Ureter (tissue), 1 donor: ENCODE measurements around the gene SOX10. TPM values are rescaled to one million over a fixed set of nuclear protein-coding genes. Genes with fewer than 3 reads are reported as not detected.
"Not testable (repeated sequence)": the region's sequence is repeated elsewhere in the genome, so short reads cannot be mapped to it uniquely, and the experiment has no call there.

Experiments
- DNase-seq: peaks from one replicate; pipeline ENCODE4 v3.0.0-alpha.2; 2020; ENCODE audit warnings: low spot score
- total RNA-seq: library from RNA; stranded (reverse); gene quantifications from one replicate; pipeline ENCODE4 v1.2.4, GENCODE V29; 2023
- donor health status: DM: yes; HTN: yes; CAD: no.

Gene SOX10
- total RNA-seq, 1 donor from 2014 or later = 1.0 TPM

DNA sequence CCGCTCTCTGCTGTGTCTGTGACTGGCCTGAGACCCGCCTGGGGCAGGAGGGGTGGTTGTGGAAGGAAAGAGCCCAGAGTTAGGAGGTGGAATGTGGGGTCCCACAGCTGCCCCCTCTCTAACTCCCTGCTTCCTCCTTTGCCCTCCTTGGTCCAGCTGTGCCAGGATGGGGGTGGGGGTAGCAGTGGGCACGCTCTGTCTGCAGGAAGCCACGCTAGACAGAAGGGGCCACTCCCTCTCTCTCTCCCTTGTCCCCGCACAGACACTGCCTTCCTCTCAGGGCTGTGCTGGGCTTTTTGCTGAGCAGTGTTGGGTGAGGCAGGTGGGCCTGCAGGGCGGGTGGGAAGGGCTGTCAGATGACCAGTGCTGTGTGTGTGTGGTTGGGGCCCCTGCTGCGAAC, 2.0 kb upstream of the SOX10 start:
- DNase-seq = no peak

DNA sequence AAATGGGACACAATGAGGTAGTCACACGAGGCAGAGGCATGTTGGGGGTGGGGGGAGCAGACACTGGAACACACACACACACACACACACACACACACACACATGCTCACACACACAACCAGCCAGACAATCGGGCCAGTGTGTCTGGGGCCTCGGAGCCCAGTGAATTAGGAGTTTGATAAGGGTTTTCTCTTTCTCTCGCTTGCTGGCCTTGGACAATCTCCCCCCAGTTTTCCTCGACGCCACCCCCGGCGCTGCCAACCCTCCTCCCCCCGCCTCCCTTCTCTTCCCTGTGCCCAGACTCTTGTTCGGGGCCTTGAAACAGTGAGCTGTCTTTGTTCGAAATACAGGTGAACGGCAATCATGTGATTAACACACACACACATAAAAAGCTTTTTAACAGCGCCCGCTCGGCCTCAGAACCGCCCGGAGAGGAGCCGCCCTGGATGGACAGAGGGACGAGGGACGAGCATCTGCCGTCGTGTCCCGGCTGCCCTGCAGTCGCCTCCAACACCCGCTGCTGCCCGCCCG, 1.5 kb upstream of the SOX10 start:
- no peak for DNase-seq

DNA sequence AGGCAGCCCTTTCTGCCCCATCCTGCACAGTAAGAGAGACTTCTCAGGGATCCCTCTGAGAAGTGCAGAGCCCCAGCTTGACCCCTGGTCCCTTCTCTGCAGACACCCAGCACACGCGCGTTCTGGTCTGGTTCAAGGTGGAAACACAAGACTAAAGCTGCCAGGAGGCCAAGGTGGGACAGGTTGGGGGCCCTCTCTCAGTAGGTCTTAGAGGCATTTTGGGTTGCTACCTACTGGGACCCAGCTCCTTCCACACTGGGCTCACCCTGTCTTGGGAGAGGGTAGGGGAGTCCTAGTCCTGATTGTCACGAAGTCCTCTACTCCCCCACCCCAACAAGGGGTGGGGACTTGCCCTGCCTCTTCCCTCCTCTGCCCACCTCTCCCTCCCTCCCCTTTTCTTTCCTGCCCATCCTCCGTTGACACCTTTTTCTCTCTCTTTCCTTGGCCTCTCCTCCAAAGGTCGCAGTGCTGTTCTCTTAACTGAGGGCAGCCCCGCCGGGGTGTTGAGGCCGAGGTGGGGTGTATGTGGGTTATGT, 763 bp upstream of the SOX10 start:
- no peak for DNase-seq

DNA sequence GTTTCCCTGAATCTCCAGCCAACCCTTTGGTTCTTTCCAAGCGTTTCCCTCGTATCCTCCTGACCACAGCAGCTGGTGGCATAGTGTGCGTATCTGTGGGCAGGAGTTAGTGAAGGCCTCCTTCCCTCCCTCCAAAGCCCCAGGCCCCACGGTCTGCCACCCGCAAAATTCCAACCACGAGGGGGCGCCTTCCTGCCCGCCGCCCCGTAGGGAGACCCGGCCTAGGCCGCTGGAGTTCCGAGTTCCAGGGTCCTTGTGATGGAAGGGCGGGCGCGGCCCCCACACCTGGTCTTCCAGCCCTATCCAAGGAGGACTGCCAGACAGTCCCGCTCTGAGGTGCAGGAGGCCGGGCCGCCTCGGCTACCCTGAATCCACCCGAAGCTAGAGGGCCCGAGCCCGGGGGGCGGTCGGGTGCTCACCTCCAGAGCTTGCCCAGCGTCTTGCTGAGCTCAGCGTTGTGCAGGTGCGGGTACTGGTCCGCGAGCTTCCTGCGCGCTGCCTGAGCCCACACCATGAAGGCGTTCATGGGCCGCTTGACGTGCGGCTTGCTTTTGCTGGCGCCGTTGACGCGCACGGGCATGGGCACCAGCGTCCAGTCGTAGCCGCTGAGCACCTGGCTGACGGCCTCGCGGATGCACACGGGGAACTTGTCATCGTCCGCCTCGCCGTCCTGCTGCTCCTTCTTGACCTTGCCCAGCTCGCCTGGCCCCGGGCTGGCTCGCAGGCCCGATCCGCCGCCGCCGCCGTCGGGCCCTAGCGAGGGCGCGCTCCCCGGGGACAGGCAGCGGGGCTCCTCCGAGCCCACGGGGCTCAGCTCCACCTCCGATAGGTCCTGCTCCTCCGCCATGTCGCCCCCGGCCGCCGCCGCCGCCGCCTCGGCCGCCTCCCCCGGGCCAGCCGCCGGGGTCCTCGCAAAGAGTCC, 1.2 kb downstream of the SOX10 start:
- no peak for DNase-seq

DNA sequence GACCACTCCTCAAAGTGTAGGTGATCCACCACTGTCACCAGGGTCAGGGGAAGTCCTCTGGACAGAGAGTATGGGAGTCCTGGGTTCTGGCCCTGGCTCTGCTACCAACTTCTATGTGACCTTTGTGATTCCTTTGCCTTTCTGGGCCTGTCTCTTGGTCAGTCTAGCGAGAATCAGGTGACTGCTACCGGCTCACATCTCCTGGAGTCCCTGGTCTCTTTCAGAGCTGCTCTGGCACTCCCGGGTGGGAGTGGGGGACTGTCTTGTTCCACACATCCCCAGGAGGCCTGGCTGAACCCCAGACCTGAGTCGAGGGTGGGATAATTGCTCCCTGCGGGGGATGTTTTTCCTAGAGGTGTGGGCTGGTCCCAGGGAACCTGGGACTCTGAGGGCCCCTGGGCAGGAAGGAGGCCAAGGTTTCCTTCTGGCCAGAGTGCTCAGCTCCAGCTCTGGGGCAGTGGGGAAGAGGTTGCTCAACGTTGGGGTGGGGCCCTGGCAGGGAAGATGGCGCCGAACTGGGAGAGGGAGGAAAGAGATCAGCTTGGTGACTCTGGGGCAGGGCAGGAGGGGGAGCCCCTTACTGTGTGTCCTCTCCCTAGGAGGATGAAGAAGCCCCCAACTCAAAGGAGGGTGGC, 2.1 kb downstream of the SOX10 start:
- no peak for DNase-seq

DNA sequence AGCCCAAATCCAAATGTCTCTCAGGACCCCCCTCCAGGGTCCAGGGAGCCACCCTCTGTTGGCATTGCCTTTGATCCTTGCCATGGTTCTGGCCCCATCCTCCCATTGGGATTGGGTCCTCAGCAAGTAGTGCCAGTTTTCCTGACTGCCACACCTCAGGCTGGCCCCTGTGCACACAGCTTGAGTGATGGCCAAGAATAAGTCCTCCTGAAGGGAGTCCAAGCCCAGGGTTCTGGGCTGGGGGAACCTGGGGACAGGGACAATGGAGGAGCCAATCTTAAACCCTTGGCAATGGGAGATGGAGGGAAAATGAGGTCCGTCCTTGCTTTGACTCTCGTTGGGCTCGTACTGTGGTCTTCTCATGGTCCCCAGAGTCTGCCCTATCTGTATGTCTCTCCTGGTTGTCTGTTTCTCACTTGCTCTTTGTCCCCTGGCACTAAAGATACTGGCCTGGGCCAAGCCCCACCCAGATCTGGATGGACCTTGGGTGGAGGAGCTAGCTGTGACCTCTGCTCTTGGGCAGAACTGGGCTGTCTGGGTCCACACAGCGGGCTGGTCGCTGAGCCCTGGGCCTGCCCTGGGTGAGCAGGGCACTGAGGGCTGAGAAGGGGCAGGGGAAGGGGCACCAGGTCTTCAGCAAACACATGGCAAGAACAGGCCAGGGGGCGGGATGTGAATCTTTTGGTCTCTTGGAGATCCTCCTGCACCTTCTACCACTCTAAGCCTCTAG, 2.9 kb downstream of the SOX10 start:
- DNase-seq = no peak

DNA sequence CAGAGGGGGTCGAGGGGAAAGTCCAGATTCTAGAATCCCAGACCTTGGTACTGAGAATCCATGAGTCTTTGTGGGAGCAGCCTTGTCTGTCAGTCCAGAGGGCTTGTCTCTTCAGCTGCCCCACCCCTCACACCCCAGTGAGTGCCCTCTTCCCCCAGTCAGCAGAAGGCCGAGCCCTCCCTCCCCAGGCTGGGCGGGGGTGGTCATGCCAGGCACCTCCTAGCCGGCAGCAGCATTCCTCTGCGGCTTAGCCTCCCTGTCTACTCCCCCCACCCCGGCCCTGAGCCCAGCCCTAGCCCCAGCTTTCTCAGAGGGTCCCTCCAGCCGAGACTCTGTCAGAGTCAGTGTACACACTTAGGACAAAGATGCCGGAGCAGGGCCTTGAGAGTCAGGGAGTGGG, 4.6 kb downstream of the SOX10 start:
- no peak for DNase-seq

DNA sequence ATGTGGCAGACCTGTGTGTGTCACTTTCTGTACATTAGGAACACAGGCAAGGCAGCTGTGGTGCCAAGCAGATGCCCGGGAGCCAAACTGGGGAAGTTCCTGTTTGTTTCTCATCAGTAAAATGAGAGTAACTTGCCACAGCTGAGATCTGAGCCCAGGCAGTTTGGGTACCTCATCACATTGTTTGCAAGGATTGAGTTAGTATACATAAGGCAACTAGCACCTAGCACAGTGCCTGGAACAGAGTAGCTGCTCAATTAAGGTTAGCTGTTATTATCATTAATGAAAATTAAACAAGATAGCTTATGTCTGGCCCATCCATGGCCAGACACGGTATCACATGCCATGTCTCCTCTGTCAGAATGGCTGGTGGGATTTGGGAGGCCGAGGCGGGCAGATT, 7.8 kb downstream of the SOX10 start:
- DNase-seq = no peak

DNA sequence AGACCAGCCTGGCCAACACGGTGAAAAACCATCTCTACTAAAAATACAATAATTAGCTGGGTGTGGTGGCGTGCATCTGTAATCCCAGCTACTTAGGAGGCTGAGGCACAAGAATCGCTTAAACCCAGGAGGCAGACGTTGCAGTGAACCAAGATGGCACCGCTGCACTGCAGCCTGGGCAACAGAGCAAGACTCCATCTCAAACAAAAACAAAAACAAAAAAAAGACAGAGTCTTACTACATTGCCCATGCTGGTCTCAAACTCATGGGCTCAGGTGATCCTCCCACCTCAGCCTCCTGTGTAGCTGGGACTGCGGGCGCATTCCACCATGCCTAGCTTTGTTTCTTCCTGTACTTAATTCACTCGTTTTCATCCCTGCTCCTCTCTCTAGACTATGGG, 8.3 kb downstream of the SOX10 start:
- not testable (repeated sequence) for DNase-seq

DNA sequence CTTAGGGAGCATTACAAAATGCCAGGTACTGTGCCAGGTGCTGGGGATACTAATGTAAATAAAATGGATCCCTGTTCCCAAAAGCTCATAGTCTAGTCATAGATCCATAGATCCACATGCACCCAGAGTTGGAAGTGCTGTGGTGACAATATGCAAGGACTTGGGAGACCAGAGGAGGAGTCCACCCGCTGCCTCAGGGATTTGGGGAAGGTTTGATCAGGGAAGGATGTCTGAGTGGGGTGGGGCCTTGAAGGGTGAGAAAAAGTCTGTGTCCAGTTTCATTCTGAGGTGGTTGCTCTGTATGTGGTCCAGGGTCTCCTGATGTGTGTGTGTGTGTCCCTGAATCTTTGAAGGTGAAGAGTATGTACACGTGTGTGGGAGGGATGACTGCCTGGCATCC, 9.2 kb downstream of the SOX10 start:
- no peak for DNase-seq

DNA sequence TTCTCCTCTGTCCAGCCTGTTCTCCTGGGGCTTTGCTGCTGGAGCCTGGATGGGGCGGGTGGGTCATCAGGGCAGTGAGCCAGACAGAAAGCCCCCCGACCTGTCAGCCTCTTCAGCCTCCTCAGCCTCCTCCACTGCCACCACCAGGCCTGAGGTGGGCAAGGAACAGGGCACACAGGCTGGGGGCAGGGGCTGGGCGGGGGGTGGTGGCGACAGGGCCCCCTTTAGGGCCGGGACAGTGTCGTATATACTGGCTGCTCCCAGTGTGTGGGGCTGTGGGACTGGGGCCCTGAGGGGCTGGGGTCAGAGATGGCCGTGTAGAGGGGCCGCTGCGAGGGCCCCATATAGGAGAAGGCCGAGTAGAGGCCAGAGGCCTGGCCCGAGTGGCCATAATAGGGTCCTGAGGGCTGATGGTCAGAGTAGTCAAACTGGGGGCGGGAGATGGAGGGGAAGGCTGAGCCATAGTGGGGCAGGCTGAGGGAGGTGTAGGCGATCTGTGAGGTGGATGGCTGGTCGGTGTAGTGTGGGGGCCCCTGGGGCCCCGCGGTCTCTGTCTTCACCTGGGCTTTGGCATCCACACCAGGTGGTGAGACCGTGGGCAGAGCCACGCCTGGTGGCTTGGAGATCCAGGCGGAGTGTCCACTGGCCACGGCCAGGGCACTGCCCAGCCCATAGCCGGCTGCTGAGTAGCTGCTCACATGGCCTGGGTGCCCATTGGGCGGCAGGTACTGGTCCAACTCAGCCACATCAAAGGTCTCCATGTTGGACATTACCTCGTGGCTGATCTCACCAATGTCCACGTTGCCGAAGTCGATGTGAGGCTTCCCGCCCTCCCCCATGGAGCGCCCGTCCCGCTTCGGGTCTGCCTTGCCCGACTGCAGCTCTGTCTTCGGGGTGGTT, 10.8 kb downstream of the SOX10 start:
- DNase-seq = no peak

DNA sequence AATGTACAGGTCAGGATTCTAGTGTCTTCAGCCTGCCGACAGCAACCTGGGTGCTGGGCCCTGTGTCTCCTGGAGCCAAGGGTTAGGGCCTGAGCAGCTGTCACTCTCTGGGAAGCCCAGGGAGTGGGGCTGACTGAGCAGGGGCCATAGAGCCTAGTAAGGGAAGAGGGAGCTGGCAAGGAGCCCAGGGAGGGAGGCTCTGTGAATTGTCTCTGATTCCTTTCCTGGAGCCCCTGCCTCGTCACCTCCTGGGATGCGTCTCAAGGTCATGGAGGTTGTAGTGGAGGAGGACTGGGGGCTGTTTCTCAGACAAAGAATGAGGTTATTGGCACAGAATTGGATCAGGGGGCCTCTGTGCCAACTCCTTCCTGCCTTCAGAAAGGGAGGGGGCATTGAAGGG, 11.8 kb downstream of the SOX10 start:
- no peak for DNase-seq

DNA sequence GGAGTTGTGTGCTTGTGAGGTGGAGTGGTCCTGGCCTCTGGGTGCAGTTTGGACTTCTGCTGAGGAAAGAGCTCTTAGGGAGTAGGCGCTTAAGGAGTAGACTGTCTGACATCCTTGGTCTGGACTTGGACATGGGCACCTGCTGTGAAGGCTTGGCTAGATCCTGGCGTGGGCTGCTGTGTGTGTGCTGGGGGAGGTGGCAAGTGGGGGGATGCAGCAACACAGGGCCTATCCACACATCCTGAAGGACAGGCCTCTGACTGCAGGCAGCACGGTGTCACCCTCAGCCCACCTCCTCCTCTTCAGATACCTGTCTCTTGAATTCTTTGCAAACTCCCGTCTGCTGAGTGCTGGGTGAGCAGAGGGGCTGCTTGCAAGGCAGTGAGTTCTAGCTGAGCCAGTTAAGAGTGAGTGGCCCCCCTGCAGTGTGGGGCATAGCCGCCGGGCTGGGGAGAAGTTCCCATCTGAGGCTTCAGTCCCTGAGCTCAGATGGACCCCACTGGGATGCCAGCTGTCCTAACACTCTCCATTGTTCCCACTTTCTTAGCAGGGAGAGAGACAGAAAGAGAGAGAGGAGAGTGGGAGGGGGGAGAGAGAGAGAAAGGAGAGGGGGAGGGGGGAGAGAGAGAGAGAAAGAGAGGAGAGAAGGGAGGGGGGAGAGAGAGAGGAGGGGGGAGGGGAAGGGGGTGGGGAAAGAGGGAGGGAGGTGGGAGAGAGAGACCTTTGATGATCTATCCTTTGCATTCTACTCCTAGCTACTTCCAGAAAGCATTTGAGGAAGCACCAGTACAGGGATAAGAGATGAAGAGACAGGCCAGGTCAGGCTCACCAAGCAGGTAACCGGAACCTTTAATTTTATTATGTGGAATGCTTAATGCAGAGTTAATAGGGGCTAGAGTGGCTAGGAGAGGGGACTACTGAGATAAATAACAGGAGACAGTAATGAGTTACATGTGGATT, 12.6 kb downstream of the SOX10 start:
- DNase-seq = no peak

DNA sequence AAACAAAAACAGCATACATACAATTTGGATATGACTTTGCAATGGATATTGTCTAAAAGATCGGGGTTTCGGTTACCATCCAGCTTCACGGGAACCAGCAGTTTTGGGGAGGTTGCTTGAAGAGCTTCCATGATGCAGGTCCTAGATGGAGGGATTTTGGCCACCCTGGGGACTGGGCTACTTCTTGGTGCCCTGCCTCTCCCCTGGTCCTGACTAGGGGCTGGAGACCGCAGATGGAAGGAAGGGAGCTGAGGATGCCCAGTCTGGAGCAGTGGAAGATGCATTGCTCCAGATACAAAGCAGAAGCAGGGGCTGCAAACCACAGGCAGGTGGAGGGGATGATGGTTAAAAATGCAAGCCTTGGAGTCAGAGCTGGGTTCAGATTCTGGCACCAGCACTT, 13.5 kb downstream of the SOX10 start:
- no peak for DNase-seq

DNA sequence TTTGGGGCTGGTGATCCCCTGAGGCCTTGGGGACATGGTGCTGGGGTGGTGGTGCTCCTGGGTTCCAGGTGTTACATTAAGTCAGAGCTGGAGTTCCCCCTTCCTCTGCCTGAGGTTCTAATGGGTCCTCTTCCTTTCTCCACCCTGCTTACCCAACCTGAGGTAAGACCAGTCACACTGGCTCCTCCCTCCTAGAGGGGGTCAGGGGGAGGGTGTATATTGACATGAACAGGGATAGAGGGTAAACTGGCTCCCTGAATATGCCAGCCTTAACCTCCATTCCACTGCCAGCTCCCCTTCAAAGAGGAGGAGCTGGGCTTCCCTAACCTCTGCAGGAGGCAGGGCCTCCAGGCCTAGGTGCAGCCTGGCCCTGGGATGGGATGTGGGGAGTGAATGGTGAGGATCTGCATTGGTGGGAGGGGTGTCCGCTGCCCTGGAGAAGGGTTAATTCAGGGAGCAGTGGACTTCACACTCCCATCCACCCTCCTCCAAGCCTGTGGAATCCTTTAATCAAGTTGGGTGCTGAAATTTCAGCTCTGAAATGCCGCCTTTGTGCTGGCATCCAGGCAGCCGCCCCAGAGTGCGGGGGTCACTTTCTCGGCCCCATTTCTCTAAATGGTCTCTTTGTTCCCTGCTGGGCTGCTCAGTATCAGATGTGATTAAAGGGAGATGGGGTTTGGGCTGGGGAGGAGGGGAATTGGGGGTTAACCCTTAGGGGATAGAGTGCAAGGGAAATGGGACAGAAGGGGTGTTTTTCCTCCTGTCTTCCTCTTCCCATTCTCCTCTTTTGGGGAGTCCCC, 15.7 kb downstream of the SOX10 start:
- DNase-seq = no peak

DNA sequence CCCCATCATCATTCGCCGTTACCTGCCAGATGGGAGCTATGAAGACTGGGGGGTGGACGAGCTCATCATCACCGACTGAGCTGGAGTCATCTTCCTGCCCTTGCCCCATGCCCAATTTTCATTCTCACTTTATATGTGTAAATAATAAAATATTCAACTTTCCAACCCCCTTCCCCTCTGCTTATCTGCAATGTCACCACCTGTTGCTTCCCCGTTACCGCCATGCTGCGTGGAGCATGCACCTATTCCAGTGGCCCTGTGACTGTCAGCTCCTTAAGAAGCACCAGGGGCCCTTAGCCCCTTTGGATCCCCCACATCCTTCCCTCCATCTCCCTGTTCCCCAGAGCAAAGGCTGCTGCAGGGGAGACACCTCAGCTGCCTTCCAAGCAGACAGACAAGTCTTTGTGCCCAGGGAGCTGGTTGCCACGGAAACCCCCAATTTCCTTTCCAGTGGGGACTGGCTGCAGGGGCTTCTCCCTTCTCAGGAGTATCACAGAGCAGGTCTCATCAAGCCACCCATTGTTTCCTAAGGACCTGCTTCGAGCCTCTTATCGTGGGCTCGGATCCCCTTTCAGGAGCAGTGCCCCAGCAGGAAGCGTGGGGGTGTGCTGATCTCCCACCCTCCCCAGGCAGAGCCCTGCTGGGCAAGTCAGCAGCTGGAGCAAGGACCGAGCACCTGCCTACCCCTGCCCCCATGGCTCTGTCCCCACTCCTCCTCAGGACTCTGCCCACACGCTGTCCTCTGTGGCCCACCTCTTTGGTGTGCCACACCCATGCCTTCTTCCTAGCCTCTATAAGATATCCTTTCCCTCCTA, 16.5 kb downstream of the SOX10 start:
- no peak for DNase-seq

DNA sequence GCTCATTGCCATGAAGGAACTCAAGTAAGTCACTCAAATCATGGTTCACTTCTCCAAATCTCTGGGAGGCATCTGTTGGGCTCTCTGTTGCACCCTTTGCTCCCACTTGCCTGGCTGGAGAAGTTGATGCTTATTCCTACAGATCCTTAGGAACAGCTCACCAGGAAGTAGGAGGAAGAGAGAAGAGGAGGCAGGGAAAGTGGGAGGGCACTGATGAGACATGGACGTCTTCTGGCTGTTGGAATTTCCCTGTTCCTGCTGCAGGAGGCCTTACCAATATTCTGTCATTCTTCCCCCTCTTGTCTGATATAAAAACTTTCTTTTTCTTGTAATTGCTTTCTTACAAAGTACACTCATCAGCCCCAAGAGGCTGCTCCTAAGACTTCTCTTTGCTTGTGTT, 17.2 kb downstream of the SOX10 start:
- DNase-seq = no peak
